ENCODE measurements around the gene RFX1. TPM values are rescaled to one million over a fixed set of nuclear protein-coding genes. Genes with fewer than 3 reads are reported as not detected.

The RFX1 gene
- total and polyA plus RNA-seq, 2 of the 13 experiments (the other 11 are each of a cell fraction or from before 2014, with no cell fraction given) = 1.1 to 1.3 TPM

DNA sequence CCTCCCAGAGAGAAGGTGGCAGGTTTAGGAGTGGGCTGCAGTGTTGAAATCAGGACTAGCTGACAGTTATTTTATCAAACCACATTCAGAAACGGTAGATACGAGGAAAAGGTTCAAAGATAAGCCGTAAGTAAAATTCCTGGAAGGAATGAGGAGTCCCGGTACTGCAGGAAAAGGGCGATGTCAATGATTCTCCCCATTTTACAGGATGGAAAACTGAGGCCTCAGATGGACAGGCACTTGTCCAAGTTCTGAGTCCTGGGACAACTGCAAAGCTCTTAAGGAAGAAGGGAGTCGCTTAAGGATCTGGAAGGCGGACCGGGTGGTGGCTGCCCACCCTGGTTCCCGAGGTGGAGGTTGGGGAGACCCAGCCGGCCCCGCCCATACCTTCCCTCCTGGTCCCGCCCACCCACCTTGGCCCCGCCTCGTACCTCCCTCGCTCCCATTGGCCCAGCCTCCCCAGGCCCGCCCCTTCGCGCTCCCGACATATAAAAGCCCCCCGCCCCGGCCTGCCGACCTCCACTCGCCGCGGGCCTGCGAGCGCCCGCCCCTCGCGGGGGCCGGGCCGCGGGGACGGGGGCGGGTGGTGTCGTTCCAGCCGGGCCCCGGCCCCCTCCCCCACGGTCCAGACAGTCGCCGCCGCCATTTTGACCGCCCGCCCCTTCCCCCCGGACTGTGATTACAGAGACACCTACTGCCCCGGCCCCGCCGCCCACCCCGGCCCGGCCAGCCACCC, 603 bp downstream of the RFX1 start (continued):
- TF ChIP-seq, protein P1, sequence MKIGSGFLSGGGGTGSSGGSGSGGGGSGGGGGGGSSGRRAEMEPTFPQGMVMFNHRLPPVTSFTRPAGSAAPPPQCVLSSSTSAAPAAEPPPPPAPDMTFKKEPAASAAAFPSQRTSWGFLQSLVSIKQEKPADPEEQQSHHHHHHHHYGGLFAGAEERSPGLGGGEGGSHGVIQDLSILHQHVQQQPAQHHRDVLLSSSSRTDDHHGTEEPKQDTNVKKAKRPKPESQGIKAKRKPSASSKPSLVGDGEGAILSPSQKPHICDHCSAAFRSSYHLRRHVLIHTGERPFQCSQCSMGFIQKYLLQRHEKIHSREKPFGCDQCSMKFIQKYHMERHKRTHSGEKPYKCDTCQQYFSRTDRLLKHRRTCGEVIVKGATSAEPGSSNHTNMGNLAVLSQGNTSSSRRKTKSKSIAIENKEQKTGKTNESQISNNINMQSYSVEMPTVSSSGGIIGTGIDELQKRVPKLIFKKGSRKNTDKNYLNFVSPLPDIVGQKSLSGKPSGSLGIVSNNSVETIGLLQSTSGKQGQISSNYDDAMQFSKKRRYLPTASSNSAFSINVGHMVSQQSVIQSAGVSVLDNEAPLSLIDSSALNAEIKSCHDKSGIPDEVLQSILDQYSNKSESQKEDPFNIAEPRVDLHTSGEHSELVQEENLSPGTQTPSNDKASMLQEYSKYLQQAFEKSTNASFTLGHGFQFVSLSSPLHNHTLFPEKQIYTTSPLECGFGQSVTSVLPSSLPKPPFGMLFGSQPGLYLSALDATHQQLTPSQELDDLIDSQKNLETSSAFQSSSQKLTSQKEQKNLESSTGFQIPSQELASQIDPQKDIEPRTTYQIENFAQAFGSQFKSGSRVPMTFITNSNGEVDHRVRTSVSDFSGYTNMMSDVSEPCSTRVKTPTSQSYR (CRISPR knock-in tag; IDR thresholded peaks at IDR 0.05; ENCODE audit: borderline replicate concordance) = peak; percentile 19; the same call in 1 of the 2 replicates
- TF ChIP-seq CREB1 (IDR thresholded peaks at IDR 0.05) (no peak), CREB1 (CRISPR knock-in tag; IDR thresholded peaks at IDR 0.05) (no peak), SAP130 (CRISPR knock-in tag; IDR thresholded peaks at IDR 0.05; ENCODE audit: low read depth) (no peak; the same call in 1 of the 2 replicates), ZBTB3 (CRISPR knock-in tag; IDR thresholded peaks at IDR 0.05; ENCODE audit: borderline replicate concordance, low read depth) (no peak), RNF2 (conservative IDR thresholded peaks at IDR 0.05; ENCODE audit: low read depth) (no peak), ZNF7 (CRISPR knock-in tag; IDR thresholded peaks at IDR 0.05) (no peak), ZKSCAN1 (IDR thresholded peaks at IDR 0.05; ENCODE audit: low read length) (no peak), MED8 (CRISPR knock-in tag; IDR thresholded peaks at IDR 0.05; ENCODE audit: insufficient replicate concordance) (no peak), ZMYM4 (CRISPR knock-in tag; IDR thresholded peaks at IDR 0.05) (peak; percentile 10; the same call in 1 of the 2 replicates), ZNF383 (CRISPR knock-in tag; IDR thresholded peaks at IDR 0.05; ENCODE audit: borderline replicate concordance) (no peak)
- TF ChIP-seq, protein P2, sequence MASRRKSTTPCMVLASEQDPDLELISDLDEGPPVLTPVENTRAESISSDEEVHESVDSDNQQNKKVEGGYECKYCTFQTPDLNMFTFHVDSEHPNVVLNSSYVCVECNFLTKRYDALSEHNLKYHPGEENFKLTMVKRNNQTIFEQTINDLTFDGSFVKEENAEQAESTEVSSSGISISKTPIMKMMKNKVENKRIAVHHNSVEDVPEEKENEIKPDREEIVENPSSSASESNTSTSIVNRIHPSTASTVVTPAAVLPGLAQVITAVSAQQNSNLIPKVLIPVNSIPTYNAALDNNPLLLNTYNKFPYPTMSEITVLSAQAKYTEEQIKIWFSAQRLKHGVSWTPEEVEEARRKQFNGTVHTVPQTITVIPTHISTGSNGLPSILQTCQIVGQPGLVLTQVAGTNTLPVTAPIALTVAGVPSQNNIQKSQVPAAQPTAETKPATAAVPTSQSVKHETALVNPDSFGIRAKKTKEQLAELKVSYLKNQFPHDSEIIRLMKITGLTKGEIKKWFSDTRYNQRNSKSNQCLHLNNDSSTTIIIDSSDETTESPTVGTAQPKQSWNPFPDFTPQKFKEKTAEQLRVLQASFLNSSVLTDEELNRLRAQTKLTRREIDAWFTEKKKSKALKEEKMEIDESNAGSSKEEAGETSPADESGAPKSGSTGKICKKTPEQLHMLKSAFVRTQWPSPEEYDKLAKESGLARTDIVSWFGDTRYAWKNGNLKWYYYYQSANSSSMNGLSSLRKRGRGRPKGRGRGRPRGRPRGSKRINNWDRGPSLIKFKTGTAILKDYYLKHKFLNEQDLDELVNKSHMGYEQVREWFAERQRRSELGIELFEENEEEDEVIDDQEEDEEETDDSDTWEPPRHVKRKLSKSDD (CRISPR knock-in tag; IDR thresholded peaks at IDR 0.05; ENCODE audit: low read depth) = no peak; the same call in 1 of the 2 replicates
- TF ChIP-seq, protein P3, sequence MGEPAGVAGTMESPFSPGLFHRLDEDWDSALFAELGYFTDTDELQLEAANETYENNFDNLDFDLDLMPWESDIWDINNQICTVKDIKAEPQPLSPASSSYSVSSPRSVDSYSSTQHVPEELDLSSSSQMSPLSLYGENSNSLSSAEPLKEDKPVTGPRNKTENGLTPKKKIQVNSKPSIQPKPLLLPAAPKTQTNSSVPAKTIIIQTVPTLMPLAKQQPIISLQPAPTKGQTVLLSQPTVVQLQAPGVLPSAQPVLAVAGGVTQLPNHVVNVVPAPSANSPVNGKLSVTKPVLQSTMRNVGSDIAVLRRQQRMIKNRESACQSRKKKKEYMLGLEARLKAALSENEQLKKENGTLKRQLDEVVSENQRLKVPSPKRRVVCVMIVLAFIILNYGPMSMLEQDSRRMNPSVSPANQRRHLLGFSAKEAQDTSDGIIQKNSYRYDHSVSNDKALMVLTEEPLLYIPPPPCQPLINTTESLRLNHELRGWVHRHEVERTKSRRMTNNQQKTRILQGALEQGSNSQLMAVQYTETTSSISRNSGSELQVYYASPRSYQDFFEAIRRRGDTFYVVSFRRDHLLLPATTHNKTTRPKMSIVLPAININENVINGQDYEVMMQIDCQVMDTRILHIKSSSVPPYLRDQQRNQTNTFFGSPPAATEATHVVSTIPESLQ (CRISPR knock-in tag; conservative IDR thresholded peaks at IDR 0.05) = no peak
- TF ChIP-seq, protein P4, sequence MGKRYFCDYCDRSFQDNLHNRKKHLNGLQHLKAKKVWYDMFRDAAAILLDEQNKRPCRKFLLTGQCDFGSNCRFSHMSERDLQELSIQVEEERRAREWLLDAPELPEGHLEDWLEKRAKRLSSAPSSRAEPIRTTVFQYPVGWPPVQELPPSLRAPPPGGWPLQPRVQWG (CRISPR knock-in tag; IDR thresholded peaks at IDR 0.05; ENCODE audit: borderline replicate concordance, low read depth) = no peak
- TF ChIP-seq, protein P5, sequence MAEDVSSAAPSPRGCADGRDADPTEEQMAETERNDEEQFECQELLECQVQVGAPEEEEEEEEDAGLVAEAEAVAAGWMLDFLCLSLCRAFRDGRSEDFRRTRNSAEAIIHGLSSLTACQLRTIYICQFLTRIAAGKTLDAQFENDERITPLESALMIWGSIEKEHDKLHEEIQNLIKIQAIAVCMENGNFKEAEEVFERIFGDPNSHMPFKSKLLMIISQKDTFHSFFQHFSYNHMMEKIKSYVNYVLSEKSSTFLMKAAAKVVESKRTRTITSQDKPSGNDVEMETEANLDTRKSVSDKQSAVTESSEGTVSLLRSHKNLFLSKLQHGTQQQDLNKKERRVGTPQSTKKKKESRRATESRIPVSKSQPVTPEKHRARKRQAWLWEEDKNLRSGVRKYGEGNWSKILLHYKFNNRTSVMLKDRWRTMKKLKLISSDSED (CRISPR knock-in tag; IDR thresholded peaks at IDR 0.05) = no peak
- TF ChIP-seq, protein P6, sequence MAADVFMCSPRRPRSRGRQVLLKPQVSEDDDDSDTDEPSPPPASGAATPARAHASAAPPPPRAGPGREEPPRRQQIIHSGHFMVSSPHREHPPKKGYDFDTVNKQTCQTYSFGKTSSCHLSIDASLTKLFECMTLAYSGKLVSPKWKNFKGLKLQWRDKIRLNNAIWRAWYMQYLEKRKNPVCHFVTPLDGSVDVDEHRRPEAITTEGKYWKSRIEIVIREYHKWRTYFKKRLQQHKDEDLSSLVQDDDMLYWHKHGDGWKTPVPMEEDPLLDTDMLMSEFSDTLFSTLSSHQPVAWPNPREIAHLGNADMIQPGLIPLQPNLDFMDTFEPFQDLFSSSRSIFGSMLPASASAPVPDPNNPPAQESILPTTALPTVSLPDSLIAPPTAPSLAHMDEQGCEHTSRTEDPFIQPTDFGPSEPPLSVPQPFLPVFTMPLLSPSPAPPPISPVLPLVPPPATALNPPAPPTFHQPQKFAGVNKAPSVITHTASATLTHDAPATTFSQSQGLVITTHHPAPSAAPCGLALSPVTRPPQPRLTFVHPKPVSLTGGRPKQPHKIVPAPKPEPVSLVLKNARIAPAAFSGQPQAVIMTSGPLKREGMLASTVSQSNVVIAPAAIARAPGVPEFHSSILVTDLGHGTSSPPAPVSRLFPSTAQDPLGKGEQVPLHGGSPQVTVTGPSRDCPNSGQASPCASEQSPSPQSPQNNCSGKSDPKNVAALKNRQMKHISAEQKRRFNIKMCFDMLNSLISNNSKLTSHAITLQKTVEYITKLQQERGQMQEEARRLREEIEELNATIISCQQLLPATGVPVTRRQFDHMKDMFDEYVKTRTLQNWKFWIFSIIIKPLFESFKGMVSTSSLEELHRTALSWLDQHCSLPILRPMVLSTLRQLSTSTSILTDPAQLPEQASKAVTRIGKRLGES (CRISPR knock-in tag; IDR thresholded peaks at IDR 0.05; ENCODE audit: borderline replicate concordance) = no peak
